Germinal center (tissue), 1 donor: Measurements from ENCODE around the gene TIMM13.

Experiments used
- DNase-seq: peaks from one replicate; pipeline ENCODE4 v3.0.0; 2012; ENCODE audit warnings: mixed read lengths, low spot score

Gene TIMM13

GRCh38 chr19:2382530-2383222, 44.7 kb downstream of the TIMM13 start:
- no peak for DNase-seq

- DNase-seq: no peak
These were observed 46.1 kb downstream of the TIMM13 start for GRCh38 chr19:2381148-2381820.

DNA sequence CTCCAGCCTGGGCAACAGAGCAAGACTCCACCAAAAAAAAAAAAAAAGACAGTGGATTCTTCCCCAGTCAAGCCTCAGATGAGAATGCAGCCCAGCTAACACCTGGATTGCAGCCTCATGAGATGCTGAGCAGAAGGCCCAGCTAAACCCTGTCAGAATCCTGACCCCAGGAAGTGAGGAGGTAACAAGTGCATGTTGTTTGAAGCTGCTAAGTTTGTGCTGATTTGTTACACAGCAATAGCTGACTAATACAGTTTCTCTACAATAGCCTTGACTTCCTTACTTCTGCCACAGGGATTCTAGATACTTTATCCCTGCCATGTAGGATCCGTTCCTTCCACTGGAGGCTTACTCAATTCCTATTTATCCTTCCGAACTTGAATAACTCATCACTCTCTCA, 46.8 kb downstream of the TIMM13 start:
- DNase-seq: no peak

DNA sequence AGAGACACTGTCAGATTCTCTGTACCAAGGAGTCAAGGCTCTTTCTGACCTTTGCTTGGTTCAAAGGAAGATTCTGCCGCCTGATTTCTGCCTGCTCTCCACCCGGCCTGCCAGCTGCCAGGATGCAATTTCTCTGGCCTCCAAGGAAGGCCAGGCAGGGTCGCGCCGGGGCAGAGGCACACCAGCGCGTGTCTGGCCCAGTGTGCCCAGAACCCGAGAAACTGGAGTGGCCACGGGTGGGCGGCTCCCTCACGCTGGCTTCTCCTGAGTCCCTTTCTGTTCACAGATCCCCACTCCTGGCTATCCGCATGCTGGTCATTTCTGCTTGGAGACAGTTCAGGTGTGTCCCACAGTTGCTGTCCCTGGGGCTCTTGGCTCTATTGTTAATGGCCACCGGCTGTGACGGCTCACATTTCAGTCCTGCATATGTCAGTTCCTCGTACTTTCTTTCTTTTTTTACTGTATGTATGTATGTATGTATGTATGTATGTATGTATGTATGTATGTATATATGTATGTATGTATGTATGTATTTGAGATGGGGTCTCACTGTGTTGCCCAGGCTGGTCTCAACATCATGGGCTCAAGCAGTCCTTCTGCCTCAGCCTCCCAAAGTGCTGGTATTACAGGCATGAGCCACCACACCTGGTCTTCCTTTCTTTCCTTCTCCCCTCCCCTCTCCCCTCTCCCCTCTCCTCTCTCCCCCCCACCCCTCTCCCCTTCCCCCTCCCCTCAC, 50.4 kb downstream of the TIMM13 start:
- DNase-seq: no peak
